GM19467 (cell line): Measurements from ENCODE around the gene MRPL1.
A peak's percentile ranks its signal among the peaks of the same experiment; 100 is the strongest.
"Not testable (repeated sequence)": the region's sequence is repeated elsewhere in the genome, so short reads cannot be mapped to it uniquely, and the experiment has no call there.

ENCODE experiments used
- ATAC-seq: cut with Tn5 transposase; IDR thresholded peaks from one replicate; pipeline ENCODE4 v1.9.1; 2021; ENCODE audit warnings: mild to moderate bottlenecking, moderate library complexity; ENCODE audit not compliant: unreplicated experiment

The MRPL1 gene

DNA sequence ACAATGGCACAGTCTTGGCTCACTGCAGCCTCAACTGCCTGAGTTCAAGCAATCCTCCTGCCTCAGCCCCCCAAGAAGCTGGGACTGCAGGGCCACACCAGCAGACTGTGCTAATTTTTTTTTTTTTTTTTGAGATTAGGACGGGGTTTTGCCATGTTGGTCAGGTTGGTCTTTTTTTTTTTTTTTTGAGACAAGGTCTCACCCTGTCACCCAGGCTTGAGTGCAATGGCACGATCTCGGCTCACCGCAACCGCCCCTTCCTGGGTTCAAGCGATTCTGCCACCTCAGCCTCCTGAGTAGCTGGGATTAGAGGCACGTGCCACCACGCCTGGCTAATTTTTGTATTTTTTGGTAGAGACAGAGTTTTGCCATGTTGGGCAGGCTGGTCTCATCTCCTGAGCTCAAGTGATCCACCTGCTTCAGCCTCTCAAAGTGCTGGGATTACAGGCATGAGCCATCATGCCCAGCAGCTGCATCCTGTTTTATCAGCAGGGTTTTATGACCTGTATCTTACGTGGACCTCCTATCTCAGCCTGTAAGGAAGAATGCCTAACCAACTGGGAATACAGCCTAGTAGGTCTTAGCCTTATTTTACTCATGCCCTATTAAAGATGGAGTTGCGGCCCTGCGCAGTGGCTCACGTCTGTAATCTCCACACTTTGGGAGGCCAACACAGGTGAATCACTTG, 13.2 kb upstream of the MRPL1 start:
- no peak for ATAC-seq

GRCh38 chr4:77852892-77853495, 9.6 kb upstream of the MRPL1 start:
- ATAC-seq = peak; percentile 97

DNA sequence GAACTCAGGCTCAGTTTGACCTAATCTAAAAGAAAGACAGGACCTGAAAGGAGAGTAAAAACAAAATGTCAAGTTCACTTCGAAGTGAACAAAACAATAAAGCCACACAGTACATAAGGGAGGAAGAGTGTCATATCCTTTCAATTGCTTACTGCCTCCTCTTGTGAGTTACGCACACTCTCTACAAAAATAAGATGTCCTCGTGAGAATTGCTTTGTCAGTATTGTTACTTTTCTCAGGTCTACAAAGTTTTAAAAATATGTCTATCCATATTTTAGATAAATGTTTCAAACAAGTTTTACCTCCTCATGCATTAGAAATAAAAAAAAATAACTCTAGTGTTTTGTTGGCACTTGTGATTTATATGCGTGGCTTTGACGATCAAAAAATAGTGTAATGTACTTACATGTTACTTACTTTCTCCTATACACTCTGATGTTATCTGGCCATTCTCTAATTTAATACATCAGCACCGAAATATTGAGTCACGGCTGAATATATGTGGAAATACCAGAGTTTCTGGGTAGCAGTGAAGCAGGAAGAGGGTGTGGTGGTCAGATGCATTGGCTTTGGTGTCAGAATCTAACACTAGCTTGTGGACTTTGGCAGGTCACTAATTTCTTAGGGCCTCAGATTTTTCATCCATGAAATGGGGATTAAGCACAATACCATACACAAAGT, 8.1 kb upstream of the MRPL1 start:
- no peak for ATAC-seq

- no peak for ATAC-seq
These were observed 6.5 kb upstream of the MRPL1 start for GRCh38 chr4:77856152-77856551.

DNA sequence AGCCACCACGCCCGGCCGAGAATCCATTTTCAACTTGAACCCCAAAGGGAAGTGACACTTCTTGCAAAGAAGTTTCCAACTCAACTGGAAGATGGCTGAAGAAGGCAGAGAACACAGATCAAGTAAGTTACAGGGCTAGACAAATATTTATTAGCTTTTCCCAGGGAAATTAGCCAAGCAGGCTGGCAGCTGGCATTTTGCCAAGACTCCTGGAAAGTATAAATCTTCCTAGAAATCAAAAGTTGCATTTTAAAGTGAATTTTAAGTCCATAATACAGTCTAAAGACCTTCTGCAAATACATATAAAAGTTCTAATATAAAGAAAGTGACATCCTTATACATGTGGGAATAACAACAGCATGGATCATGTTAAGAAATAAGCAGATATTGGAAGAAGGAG, 3.4 kb upstream of the MRPL1 start:
- ATAC-seq = no peak

DNA sequence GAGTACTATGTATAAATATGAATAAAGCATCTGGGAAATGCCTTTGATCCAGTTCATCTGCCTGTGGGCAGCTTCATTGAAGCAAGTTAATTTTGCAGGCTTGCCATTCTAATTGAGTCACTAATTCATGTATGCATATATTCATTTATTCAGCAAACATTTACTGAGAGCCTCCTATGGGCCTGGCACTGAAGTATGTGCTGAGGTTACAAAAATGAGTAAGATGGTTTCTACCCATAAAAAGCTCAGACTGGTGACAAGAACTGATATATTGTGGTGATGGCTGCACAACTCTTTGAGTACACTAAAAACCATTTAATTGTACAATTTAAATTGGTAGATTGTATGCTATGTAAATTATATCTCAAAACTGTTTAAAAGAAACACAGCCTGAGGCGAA, 1.1 kb upstream of the MRPL1 start:
- no peak for ATAC-seq

- ATAC-seq = not testable (repeated sequence)
These were observed 711 bp downstream of the MRPL1 start for GRCh38 chr4:77863341-77863740.

GRCh38 chr4:77865259-77865658, 2.6 kb downstream of the MRPL1 start:
- no peak for ATAC-seq

- no peak for ATAC-seq
These were observed 10.3 kb downstream of the MRPL1 start for GRCh38 chr4:77872723-77873445.

- ATAC-seq = no peak
These were observed 14.5 kb downstream of the MRPL1 start for GRCh38 chr4:77877167-77877566.

DNA sequence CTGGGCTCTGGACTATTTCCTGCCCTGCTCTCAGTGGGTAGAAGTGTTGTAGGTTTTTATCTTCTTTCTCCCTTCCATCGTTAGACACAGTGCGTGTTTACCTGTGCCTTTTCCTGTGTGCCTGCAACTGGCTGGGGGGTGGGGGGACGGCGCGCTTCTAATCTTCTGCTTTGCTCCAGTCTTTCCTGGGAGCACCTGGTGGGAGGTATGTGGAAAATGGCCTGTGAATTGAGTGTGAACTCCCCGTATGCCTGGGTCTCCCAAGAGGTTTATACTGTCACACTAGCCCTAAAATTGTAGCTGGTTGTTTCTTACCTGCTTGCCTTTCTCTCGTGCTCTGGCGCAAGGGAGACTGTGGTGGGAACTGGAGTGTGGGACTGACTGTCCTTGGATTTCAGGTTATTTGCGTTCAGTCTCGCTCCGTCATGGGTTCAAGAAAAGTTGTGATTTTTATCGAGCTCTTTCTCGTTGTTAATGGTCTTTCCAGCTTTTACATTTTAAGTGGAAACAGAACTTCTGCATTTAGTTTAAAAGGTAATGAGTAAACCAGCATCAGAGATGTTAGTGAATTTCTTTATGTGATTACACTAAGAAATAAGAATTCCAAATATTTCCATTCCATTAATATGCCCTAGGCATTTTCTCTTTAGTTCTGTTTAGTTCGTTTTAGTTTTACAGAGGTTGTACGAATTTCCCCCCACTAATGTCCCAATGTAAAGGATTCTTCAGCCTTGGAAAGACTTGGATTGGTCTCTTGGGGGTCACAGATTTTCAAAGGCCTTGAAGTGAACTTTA, 15.3 kb downstream of the MRPL1 start:
- ATAC-seq = no peak

DNA sequence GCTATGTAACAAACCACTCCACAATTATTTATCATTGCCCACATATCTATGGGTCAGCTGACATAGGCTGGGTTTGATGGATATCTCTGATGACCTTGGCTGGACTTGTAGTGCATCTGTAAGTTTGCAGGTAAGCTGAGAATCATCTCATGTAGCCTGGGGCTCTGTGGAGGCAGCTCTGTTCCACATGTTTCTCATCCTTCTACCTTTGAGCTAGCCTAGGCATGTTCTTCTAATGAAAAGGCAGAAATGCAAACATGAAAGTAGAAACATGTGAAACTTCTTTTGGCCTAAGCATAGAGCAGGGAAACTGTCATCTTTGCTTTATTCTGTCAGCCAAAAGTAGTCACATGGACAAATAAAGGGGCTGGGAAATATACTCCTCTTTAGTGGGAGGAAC, 18.2 kb downstream of the MRPL1 start:
- ATAC-seq = no peak

- no peak for ATAC-seq
These were observed 19.0 kb downstream of the MRPL1 start for GRCh38 chr4:77881460-77882295.

DNA sequence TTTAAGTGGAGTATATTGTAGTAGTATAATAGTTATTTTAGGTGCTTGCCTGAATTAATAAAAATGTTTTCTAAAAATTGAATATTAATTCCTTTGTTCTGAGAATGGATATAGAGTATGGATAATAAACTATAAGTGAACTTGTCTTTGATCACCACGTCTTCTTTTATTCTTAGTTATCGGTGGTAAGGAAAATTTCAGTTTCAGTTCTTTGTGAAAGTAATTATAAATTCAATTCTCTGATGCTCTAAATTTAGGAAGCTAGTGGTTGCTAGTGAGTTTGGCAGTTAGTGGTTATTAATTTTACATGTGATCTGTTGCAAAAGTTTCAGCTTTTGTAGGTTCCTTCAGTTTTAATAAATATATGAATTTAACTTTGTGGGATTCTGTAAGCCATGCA, 30.8 kb downstream of the MRPL1 start:
- ATAC-seq = peak; percentile 58

DNA sequence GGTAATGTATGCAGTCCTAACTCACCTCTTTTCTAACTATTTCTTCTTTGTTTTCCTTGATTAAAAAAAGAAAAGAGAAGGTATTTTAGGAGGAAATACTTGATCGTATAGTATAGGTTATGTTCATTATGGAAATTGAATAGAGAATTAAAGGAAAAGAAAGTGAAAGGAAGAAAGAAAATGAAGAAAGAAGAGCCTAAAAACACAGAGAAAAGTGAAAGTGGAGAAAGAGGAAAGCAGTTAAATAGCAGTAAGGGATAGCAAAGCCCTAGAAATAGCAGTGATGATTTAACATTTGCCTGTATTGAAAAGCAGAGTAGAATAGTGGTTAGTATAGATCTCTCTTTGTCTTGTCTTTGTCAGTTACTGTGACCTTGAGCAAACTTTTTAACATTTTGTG, 37.0 kb downstream of the MRPL1 start:
- ATAC-seq = no peak

- no peak for ATAC-seq
These were observed 40.6 kb downstream of the MRPL1 start for GRCh38 chr4:77903186-77903585.

DNA sequence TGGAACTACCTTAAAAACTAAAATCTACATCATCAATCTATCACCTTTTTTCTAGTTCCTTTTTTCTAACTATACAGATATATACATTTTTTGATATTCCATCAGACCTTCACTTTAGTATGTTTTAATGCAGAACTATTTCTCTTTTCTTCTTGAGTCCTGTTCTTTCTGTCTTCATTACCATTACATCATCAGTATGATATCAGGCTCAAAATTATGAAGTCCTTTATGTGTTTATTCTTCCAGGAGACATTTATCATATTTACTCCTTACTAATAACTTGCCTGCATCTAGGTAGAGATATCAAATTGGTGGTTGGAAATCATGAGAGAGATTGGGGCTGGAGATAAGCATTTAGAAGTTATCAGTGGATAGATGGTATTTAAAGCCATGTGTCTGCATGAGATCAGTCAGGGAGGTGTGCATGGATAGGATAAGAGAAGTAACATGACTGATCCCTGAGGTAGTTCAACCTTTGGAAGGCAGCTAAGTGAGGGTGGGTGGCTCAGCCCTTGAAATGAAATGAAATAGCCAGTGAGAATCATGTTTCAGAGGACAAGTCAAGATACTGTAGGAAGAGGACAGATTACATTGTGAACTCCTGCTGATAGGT, 43.1 kb downstream of the MRPL1 start:
- ATAC-seq = no peak

DNA sequence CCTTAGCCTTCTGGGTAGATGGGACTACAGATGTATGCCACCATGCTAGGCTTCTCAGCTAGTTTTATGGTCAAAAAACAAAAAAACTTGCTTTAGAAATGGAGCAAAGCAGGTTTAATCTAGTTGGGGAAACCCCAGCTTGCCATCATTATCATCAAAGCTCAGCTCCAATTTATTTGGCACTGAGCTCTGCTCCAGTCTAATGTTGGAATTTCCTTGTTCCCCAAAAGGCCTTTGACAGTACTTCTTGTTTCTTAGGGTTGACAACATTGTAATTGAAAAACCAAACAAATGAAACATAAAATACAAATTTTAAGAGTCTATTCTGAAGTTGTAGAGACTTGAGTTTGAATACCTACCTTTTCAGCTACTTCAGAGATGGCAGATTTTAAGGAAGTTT, 48.0 kb downstream of the MRPL1 start:
- ATAC-seq = no peak

DNA sequence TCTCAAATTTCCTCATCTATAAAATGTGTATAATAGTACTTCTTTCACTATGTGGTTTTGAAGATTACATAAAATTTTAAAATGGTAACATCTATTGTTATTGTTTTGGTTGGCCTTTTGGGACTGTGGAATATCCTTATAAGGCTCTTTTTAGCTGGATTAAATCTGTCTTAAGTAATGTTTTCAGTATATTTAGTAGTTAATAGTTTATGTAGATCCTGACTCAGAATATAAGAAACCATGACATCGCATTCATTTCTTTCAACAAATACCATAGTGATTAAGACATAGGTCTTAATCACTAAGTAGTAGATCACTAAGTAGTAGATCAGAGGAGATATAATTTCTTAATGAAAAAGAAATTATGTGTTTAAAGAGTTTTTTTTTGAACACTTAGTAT, 48.5 kb downstream of the MRPL1 start:
- ATAC-seq = no peak
